Neuron (in vitro differentiated cells): ENCODE measurements around the gene ACAP2.
"Not testable (repeated sequence)": the region's sequence is repeated elsewhere in the genome, so short reads cannot be mapped to it uniquely, and the experiment has no call there.

Experiments used
- H2AFZ ChIP-seq: one replicate; pipeline ENCODE4 v1.6.1; 2013; ENCODE audit warnings: low read depth, mild to moderate bottlenecking, inconsistent platforms, low read length, moderate library complexity
- H3K27me3 ChIP-seq: one replicate; pipeline ENCODE4 v1.6.1; 2013; ENCODE audit warnings: low read length; ENCODE audit not compliant: insufficient read depth
- H3K36me3 ChIP-seq: one replicate; pipeline ENCODE4 v1.6.1; 2013; ENCODE audit warnings: low read length; ENCODE audit not compliant: insufficient read depth
- H3K4me1 ChIP-seq: one replicate; pipeline ENCODE4 v1.6.1; 2013; ENCODE audit warnings: low read length; ENCODE audit not compliant: insufficient read depth
- H3K4me3 ChIP-seq: 2 replicates; pipeline ENCODE4 v1.5.1; 2013; ENCODE audit warnings: mild to moderate bottlenecking, low read length, moderate library complexity
- H3K9me3 ChIP-seq: one replicate; pipeline ENCODE4 v1.6.1; 2013; ENCODE audit warnings: low read length

Gene ACAP2

GRCh38 chr3:195438371-195438770 is 4.4 kb downstream of the ACAP2 start:
- Histone ChIP-seq H2AFZ (no peak overlapping the region), H3K9me3 (no peaks in the 10 kb centered on the region), H3K36me3 (no peaks in the 10 kb centered on the region), H3K4me1 (peaks cover 13% of the 10 kb centered on the region), H3K4me3 (no peak overlapping the region), H3K27me3 (no peaks in the 10 kb centered on the region)

- Histone ChIP-seq H3K36me3 (no peaks in the 10 kb centered on the region), H2AFZ (no peak overlapping the region), H3K9me3 (no peaks in the 10 kb centered on the region), H3K27me3 (no peaks in the 10 kb centered on the region), H3K4me3 (no peak overlapping the region), H3K4me1 (no peaks in the 10 kb centered on the region)
Measured at GRCh38 chr3:195425849-195426248, 17.0 kb downstream of the ACAP2 start.

- no peak overlapping the region for H3K4me3 ChIP-seq
- H2AFZ ChIP-seq, result no peak overlapping the region
- H3K27me3 ChIP-seq, result no peaks in the 10 kb centered on the region
- no peaks in the 10 kb centered on the region for H3K4me1 ChIP-seq
- H3K36me3 ChIP-seq, result no peaks in the 10 kb centered on the region
- no peaks in the 10 kb centered on the region for H3K9me3 ChIP-seq
Measured at GRCh38 chr3:195423818-195424217, 19.0 kb downstream of the ACAP2 start.

DNA sequence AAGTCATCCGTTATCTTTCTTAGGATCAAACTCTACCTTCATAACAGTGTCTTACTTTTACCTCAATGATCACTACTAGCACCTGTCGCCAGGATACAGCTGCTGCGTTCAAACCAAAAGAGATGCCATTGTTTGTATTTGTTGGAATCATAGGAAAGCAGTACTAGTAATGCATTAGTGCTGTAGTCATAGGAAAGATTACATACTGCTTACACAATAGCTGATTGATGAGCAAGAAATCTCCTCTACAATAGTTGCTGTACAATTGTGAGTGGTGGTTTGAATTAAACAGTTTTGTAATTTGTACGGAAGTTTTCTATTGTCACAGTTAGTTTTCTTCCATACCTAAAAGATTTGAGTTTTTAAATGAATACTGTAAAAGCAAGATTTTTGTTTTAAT is 21.4 kb downstream of the ACAP2 start:
- no peaks in the 10 kb centered on the region for H3K9me3 ChIP-seq
- no peak overlapping the region for H2AFZ ChIP-seq
- H3K27me3 ChIP-seq, result no peaks in the 10 kb centered on the region

DNA sequence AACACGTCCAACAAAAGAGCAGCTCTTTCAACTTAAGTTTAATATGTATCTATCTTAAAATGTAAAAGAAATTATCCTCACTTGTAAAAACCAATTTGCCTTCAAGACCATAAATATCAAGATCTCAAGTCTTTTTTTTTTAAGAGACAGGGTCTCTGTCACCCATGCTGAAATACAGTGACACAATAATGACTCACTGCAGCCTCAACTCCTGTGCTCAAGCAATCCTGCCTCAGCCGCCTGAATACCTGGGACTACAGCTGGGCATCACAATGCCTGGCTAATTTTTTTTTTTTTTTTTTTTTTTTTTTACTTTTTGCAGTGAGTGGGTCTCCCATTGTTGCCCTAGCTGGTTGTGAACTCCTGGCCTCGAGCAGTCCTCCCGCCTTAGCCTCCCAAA is 26.0 kb downstream of the ACAP2 start:
- H3K36me3 ChIP-seq, result no peaks in the 10 kb centered on the region
- H3K4me1 ChIP-seq, result no peaks in the 10 kb centered on the region
- H3K27me3 ChIP-seq, result no peaks in the 10 kb centered on the region
- no peak overlapping the region for H2AFZ ChIP-seq
- H3K4me3 ChIP-seq, result no peak overlapping the region
- no peaks in the 10 kb centered on the region for H3K9me3 ChIP-seq

More for the DNA sequence above, 21.4 kb downstream of the ACAP2 start:
- H3K4me3 ChIP-seq, result no peak overlapping the region
- no peaks in the 10 kb centered on the region for H3K4me1 ChIP-seq
- H3K36me3 ChIP-seq, result no peaks in the 10 kb centered on the region

- Histone ChIP-seq H3K9me3 (peaks cover 7% of the 10 kb centered on the region), H3K4me3 (no peak overlapping the region), H3K36me3 (no peaks in the 10 kb centered on the region), H3K4me1 (no peaks in the 10 kb centered on the region), H2AFZ (no peak overlapping the region), H3K27me3 (no peaks in the 10 kb centered on the region)
Measured at GRCh38 chr3:195411836-195412235, 31.0 kb downstream of the ACAP2 start.

- Histone ChIP-seq H3K4me3 (no peak overlapping the region), H3K4me1 (no peaks in the 10 kb centered on the region), H3K9me3 (peaks cover 7% of the 10 kb centered on the region), H2AFZ (no peak overlapping the region), H3K27me3 (no peaks in the 10 kb centered on the region), H3K36me3 (no peaks in the 10 kb centered on the region)
Measured at GRCh38 chr3:195410546-195410945, 32.3 kb downstream of the ACAP2 start.

DNA sequence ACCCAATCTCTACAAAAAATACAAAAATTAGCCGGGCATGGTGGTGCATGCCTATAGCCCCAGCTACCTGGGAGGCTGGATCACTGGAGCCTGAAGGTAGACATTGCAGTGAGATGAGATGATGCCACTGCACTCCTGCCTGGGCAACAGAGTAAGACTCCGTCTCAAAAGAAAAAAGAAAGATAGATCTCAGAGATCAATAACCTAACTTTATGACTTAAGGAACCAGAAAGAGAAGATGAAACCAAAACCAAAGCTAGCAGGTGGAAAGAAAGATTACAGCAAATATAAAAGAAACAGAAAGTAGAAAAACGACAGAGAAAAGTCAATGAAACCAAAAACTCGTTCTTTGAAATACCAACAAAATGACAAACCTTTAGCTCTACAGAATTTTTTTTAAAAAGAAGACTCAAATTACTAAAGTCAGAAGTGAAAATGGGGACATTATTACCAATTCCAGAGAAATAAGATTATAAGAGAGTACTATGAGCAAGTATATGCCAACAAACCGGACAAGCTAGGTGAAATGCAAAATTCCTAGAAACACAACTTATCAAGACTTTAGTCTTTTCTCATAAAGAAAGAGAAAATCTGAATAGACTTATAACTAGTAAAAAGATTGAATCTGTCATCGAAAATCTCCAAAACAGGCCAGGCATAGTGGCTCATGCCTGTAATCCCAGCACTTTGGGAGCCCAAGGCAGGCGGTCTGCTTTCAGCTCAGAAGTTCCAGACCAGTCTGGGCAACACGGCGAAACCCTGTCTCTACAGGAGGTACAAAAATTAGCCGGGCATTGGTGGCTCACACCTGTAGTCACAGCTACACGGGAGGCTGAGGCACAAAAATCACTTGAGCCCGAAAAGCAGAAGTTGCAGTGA is 35.0 kb downstream of the ACAP2 start:
- no peak overlapping the region for H3K4me3 ChIP-seq

DNA sequence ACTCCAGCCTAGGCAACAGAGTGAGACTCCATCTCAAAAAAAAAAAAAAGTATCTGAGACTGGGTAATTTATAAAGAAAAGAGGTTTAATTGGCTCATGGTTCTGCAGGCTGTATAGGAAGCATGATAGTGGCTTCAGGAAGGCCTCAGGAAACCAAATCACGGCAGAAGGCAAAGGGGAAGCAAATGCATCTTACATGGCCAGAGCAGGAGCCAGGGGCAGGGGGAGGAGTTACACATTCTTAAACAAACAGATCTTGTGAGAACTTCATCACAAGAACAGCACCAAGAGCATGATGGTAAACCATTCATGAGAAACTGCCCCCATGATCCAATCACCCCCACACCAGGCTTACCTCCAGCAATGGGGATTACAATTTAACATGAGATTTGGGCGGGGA is 37.2 kb downstream of the ACAP2 start:
- H3K4me1 ChIP-seq, result no peaks in the 10 kb centered on the region
- H3K9me3 ChIP-seq, result peaks cover 4% of the 10 kb centered on the region
- H3K27me3 ChIP-seq, result no peaks in the 10 kb centered on the region
- no peak overlapping the region for H2AFZ ChIP-seq
- H3K4me3 ChIP-seq, result no peak overlapping the region
- no peaks in the 10 kb centered on the region for H3K36me3 ChIP-seq

More for the DNA sequence above, 35.0 kb downstream of the ACAP2 start:
- Histone ChIP-seq H3K9me3 (peaks cover 7% of the 10 kb centered on the region), H2AFZ (no peak overlapping the region), H3K36me3 (no peaks in the 10 kb centered on the region), H3K27me3 (no peaks in the 10 kb centered on the region), H3K4me1 (no peaks in the 10 kb centered on the region)

DNA sequence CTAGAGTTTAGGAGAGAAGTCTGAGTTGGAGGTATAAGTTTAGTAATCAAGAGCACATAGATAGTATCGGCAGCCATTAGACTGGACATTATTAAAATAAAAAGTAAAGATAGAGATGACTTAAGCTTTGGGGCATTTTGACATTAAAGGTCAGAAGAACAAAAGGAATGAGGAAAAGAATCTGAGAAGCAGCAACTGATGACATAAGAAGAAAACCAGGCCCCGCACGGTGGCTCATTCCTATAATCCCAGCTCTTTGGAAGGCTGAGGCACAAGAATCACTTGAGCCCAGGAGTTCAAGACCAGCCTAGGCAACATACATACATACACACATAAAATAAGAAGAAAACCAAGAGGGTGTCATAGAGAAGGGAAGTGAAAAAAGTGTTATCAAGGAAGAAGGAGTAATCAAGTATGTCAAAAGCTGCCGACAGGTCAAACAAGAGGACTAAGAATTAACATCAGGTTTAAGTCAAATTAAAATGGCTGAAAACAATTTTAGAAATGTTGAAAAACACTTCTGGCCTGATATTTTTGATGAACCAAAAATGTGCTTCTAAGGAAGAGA is 38.9 kb downstream of the ACAP2 start:
- Histone ChIP-seq H3K9me3 (no peaks in the 10 kb centered on the region), H3K4me1 (no peaks in the 10 kb centered on the region), H3K36me3 (no peaks in the 10 kb centered on the region), H2AFZ (no peak overlapping the region), H3K27me3 (no peaks in the 10 kb centered on the region), H3K4me3 (no peak overlapping the region)

GRCh38 chr3:195403244-195403643 is 39.6 kb downstream of the ACAP2 start:
- Histone ChIP-seq H2AFZ (no peak overlapping the region), H3K36me3 (no peaks in the 10 kb centered on the region), H3K4me1 (no peaks in the 10 kb centered on the region), H3K27me3 (no peaks in the 10 kb centered on the region), H3K9me3 (no peaks in the 10 kb centered on the region), H3K4me3 (no peak overlapping the region)

DNA sequence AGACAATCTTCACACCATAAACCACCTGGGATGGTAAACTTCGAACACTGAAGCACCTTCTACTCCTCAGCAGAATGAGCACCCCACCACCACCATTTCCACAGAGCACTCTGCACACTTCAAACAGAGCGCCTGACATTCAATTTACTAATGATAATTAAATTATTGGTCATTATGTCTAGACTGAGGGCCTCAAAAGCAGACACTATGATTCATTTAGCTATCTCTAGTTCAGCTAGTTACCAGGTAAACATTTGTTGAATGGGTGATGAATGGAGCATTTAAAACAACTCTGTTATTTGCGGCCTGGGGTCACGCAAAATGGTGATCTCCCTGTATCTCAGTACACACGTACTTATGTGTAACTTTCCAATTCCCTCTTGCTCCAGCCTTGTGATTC is 40.9 kb downstream of the ACAP2 start:
- H2AFZ ChIP-seq, result no peak overlapping the region
- no peaks in the 10 kb centered on the region for H3K27me3 ChIP-seq
- H3K4me3 ChIP-seq, result no peak overlapping the region
- no peaks in the 10 kb centered on the region for H3K36me3 ChIP-seq
- H3K9me3 ChIP-seq, result no peaks in the 10 kb centered on the region
- H3K4me1 ChIP-seq, result no peaks in the 10 kb centered on the region

DNA sequence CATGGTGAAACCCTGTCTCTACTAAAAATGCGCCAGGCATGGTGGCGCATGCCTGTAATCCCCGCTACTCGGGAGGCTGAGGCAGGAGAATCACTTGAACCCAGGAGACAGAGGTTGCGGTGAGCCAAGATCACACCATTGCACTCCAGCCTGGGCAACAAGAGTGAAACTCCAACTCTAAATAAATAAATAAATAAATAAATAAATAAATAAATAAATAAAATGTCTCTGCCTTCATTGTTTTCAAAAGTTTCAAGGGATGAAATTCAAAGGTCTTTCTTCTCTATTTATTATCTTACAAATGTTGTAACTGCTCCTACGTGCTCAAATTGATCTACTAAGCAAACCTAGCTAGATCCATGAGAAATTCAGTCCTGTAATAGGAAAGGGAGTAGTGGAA is 44.4 kb downstream of the ACAP2 start:
- H2AFZ ChIP-seq, H3K9me3 ChIP-seq, H3K36me3 ChIP-seq, H3K4me1 ChIP-seq, H3K4me3 ChIP-seq, H3K27me3 ChIP-seq: not testable (repeated sequence)
